ENCODE data around the gene GRAPL. TPM values are rescaled to one million over a fixed set of nuclear protein-coding genes. Genes with fewer than 3 reads are reported as not detected.
A peak's percentile ranks its signal among the peaks of the same experiment; 100 is the strongest.
"Not testable (repeated sequence)": the region's sequence is repeated elsewhere in the genome, so short reads cannot be mapped to it uniquely, and the experiment has no call there.

Gene GRAPL
- total RNA-seq = 1 to 10 TPM; 1.4 to 1.8 TPM
- long read RNA-seq, partial matches to known transcripts = 0 of 1 reads
- long read RNA-seq, other reads (novel, unspliced or antisense) = 1 of 1 reads

DNA sequence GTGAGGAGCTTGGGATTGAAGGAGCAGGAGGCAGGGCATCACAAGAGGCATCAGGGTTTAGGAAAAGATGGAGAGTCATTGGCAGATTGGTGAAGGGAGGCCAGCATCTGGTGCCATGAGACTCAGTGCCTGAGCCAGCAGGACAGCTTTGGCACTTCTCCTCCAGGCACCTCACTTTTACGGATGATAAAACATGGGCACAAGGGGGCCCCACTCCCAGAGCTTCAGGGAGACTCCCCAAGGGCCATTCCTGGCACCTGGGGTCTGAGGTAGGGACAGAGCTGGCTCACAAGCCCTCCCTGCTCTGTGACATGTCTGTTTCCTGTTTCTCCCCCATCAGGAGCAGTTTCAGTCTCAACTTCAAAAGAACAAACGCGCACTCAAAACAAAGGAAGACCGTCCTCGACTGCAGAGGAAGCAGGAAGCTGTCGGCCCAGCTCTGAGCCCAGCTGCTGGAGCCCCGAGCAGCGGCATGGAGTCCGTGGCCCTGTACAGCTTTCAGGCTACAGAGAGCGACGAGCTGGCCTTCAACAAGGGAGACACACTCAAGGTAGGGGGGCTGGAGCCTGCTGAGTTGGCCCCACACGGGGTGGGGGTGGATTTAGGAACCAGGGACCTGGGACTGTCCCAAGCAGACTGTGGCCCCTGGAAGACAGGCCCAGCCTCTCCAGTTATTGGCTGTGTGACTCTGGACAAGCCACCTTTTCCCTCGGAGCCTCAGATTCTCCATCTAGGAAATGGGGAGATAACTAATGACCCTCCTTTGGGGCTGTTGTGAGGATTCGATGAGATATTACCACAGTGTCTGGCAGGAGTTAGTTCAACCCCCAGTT is at the start of gene GRAPL:
GRAPL (plus strand) TSS at position 442 of the 833 bp plus-strand sequence; CDS start at position 473, 31 bp downstream.
- DNase-seq; ATAC-seq; intact Hi-C loops (cut with DNase I, micrococcal nuclease): not testable (repeated sequence)

DNA sequence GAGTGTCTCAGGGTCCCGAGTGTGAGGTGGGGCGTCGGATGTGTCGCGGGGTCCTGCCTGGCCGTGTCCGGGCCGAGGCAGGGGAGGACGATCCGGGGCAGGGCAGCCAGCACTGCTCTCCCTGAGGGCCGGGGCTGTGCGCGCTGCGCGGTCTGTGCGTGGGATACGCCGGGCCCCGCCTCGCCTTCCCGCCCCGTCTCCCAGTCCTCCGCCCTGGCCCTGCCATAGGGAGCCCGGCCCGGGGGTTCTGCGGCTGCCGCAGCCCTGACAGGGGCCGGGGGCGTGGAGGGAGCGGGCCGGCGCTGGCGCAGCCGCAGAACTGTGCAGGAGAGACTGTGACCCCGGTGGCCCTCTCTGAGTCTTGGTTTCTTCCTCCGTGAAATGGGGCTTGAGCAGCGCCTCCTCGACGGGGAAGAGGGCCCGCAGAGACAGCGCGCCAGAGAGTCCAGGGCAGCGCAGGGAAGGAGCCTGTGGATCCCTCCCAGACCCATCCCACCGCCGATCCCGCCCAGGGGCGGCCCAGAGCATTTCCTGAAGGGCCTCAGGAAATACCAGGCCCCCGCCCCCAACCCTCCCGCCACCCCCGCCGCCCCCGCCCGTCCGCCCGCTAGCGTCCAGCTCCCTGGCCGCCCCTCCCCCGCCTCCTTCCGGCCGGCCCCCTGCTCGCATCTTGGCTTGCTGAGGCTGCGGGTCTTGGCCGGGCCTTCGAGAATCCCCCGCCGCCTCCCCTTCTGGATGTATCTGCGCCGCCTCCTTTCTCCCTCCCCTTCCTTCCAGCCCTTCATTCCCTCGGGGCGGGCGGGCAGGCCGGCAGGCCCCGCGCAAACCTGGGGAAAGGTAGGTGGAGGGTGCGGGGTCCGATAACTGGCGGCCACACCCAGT is 38.3 kb upstream of the GRAPL start:
- DNase-seq; intact Hi-C loops (cut with DNase I, micrococcal nuclease): not testable (repeated sequence)
- ATAC-seq = peak; percentile 79

DNA sequence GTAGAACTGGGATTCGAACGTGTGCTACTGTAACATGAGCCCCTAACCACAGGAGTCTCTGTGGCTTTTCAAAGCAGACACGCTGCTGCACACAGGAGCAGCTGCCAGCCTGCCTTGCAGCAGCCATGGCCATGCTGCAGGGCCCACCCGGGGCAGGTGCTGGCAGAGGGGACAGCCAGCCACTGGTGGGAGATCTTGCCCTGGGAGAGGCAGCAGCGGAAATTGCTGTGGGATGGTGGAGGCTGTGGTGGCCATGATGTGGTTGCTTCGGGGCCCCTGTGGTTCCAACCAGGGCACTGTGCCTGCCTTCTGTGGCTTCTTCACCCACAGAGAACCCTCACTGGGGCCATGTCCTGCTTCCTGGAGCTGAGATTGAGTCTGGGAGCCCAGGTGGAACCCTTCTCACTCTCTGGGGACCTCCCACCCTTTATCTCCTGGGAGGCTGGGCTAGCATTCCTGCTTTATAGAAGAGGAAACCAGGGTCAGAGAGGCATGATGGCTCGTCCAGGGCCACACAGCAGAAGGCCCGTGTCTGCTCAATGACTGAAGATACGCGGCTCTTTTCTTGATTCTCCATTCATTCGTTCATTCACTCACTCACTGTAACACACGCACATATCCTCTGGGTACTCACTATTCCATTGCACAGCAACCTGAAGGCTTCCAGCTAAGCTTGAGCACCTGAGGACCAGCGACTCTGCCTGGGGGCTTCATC is 37.2 kb upstream of the GRAPL start:
- ATAC-seq; DNase-seq; intact Hi-C loops (cut with DNase I, micrococcal nuclease): not testable (repeated sequence)

DNA sequence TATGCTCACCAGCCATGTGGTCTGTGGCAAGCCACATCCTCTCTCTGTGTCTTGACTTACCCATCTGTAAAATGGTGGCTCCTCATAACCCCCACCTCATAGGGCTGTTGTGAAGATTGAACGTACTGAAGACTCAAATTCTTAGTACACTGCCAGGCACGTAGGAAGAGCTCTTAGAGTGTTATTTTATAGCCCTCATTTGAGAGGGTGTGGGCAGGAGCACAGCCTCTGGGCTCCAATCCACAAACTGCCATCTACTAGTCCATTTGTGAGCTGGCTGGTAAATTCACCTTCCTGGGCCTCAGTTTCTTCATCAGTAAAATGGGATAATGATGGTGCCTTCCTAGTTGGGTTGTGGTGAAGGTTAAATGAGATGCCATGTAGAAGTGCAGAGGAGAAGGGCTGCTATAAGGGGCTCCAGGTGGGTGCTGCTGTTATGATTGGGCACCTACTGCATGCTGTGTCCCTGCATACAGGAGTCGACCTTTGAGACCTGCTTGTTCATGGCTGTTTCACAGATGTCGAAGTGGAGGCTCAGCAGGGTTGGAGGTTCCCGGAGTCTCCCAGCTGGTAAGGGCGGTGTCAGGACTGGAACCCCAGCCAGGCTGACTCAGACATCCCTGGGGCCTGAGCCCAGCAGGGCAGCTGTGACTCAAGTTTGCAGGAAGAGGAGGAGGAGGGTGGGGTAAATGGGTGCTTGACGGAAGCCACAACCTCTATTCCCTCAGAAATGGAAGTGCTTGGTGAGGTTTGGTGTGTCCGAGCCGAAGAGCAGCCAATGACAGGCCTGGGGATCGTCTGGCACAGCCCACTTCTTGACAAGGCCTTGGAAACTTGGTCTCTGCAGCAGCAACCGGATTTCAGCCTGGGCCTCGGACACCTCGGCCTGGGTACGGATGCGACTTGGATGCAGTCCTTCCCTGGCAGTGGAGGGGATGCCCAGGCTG is 34.4 kb upstream of the GRAPL start:
- intact Hi-C loops (cut with DNase I, micrococcal nuclease) = not testable (repeated sequence)
- ATAC-seq (peak; percentile 61), DNase-seq (peak in 1 of 2 donors; percentile 73)

DNA sequence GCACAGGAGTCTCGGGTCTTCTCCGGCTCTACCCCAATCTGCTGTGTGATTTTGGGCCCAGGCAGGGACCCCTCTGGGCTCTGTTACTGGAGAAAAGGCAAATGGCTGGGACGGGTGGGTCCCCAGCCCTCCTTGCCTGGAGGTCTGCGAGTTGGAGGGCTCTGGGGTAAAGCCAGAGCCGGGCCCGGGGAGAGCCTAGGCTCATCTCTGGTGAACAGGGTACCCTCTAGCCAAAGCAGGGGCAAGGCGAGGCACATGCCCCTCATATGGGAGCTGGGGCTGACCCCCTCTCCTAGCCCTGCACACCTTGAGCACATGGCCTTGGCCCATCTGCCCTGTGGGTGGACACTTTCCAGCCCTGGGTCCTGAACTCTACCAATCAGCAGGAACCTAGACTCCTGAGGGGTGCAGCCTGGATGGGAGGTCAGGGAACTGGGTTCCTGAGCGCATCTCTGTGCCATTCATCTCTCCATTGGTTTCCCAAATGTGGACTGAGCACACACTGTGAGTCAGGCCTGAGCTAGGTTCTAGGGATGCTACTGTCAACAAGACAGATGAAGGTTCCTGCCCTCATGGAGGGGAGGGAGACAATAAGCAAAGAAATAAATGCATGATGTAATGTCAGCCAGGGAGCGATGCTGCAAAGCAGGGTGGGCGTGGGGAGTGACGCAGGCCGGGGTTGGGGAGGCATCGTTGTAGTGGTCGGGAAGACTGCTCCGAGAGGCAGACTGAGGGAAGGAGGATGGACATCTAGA is 33.5 kb upstream of the GRAPL start:
- peak in 1 of 2 donors; percentile 22 for DNase-seq

DNA sequence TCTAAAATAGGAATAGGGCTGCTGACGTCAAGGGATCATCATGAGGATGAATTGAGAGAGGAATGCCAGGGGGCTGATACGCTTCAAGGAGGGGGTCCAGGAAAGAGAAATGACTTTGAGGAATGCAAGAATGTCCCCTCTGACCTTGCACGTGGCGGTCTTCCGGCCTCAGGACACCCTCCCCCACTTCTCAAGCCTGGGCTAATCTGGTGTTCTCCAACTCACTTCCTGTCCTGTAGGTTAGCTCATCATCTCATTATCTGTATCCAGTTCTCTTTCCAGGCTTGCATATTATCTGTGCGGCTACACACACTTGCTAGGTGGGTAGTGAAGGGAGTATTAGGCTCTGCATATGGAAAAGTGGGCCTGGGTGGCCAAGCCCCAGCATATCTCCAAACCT is 18.9 kb upstream of the GRAPL start:
- ATAC-seq; DNase-seq; intact Hi-C loops (cut with DNase I, micrococcal nuclease): not testable (repeated sequence)

More for the DNA sequence above, 33.5 kb upstream of the GRAPL start:
- intact Hi-C loops (cut with DNase I, micrococcal nuclease); ATAC-seq: not testable (repeated sequence)

DNA sequence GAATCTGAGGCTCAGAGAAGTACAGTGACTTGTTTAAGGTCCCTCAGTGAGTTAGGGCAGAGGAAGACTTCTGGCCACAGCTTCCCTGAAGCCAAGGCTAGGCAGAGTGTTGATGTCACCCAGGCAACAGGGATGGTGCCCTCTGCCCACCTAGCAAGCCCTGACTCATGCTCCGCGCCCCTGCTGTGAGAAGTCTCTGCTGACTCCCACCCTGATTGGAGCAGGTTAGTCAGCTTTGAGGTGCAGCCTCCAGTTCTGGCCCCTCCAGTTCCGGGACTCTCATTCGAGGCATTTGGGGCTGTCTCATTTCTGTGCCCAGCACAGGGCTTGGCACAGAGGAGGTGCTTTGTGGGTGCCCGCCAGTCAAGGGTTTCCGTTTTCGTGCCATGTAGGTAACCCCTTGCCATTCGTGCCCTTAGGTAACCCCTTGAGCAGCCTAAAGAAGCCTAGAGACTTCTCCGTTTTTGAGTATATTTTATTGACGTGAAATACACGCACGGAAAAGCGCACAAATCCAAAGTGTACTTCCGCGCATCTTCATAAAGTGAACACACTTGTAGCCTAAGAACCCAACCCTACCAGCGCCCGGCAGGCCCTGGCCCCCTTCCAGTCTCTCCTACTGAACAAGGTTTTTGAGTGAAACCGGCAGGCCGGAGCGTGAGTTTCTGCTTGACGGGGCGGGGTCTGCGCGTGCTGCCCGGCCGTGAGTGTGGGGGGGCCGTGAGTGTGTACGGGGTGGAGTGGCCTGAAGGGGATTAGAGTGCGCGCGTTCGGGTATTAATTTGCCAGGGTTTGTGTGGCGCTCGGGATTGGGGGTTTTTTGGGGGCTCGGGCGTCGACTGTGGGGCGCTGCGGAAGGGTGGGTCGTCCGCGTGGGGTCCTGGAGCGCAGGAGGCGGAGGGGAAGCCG is 16.9 kb upstream of the GRAPL start:
- ATAC-seq = peak; percentile 56
- not testable (repeated sequence) for DNase-seq

DNA sequence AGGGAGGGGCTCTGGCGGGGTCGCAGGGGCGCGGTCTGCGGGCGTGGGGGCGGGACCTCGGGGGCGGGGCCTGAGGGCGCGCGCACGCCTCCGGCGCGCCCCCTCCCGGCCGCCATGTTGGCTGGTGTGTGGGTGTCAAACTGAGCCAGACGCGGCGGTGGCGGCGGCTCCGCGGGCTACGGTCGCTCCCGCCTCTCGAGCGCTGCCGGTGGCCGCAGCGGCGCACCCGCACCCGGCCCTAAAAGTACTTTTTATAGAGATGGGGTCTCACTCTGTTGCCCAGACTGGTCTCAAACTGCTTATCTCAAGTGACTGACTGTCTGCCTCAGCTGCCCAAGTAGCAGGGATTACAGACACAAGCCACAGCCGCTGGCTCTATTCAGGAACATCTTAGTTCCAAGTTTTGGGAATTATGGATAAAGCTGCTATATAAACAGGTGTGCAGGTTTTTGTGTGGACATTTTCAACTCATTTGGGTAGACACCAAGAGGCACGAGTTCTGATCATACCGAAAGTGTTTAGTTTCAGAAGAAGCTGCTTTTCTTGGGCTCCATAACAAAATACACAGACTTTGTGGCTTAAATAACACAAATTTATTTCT is 16.2 kb upstream of the GRAPL start:
- intact Hi-C loops (cut with DNase I, micrococcal nuclease) = not testable (repeated sequence)
- DNase-seq = peak; percentile 55 to 66
- peak; percentile 89 for ATAC-seq

More for the DNA sequence above, 16.9 kb upstream of the GRAPL start:
- intact Hi-C loops (cut with DNase I, micrococcal nuclease) = not testable (repeated sequence)

DNA sequence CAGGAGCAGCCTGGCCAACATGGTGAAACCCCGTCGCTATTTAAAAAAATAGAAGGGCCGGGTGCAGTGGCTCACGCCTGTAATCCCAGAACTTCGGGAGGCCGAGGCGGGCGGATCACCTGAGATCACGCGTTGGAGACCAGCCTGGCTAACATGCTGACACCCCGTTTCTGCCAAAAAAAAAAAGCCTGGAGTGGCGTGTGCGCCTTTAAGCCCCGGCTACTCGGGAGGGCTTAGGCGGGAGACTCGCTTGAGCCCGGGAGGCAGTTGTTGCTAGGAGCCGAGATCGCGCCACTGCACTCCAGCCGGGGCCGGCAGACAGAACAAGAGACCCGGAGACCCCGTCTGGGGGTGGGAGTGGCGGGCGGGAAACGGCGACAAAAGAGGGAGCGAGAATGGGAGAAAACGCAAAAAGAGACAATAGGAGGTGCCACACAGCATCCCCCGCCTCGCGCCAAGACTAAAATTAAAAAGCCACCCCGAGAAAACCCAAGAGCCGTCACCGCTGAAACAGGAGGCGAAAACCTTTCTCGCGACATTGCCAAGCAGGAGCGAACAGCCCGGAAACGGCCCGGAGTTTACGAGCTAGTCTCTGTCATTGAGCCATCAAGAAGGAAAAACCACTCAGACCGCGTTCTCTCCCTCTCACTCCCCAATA is 15.5 kb upstream of the GRAPL start:
- DNase-seq (peak; percentile 27 to 38), ATAC-seq (peak; percentile 38)
- intact Hi-C loops (cut with DNase I, micrococcal nuclease) = not testable (repeated sequence)

DNA sequence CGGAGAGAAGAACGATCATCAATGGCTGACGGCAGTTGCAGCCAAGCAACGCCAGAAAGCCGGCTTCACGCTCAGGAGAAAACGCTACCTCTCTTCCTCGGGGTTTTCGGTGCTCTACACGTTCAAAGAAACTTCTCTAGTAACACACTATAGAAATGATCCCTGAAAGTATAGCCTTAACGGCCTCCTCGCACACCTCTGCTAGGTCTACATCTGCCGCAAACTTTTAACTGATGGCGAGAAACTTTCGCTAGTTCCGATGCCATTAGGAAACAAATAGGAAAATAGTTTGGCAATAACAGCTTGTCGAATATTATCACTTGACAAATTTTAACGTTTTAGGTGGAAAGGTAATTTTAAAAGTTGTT is 14.9 kb upstream of the GRAPL start:
- ATAC-seq, DNase-seq: not testable (repeated sequence)

DNA sequence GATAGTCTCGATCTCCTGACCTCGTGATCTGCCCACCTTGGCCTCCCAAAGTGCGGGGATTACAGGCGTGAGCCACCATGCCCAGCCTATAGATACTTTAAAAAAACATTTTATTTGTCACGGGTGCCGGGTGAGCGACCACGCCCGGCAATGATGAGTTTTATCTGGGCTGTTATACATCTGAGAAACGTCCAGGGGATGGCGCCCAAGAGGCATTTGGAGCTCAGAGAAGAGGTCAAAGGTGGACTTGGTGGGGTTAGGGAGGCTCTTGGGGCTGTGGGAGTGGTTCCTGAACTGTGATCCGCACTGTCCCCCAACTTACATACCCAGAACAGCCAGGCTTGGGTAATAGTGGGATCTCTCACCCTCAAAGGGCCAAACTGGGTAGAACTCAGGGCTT is 8.7 kb upstream of the GRAPL start:
- intact Hi-C loops (cut with DNase I, micrococcal nuclease); DNase-seq: not testable (repeated sequence)
- ATAC-seq = peak; percentile 89

More for the DNA sequence above, 14.9 kb upstream of the GRAPL start:
- intact Hi-C loops (cut with DNase I, micrococcal nuclease) = not testable (repeated sequence)

DNA sequence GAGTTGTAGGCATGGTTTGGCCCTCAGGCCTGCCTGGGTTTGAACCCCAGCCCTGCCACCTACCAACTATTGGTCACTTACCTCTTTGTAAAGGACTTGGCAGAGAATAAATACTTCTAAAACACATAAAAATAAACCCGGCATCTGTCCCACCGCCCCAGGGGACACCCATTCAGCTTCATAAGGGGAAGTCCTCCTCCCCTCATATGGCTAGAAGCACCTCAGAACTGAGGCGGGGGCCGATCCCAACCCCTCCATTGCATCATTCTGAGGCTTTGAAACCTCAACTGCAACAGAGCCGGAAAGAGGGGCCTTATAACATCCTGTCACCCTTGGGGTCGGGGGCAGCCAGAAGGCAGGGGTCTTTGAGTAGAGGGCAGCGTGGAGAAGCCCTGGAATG is 2.1 kb upstream of the GRAPL start:
- intact Hi-C loops (cut with DNase I, micrococcal nuclease); DNase-seq; ATAC-seq: not testable (repeated sequence)

DNA sequence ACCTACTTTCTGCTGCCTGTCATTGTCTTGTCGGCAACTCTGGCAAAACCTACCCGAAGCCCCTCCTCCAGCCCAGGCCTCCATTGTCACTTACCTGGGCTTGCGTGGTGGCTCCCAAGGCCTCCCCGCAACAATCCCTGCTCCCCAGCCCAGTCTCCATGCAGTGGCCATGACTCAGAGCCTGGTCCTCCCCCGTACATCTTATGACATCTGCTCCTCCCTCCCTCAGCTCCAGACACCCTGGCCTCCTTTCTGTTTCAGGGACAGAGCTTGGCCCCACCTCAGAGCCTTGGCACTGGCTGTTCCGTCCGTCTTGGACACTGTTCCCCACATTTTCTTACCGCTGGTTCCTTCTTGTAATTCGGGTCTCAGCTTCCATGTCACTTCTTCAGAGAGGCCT is 2.1 kb downstream of the GRAPL start:
- ATAC-seq = not testable (repeated sequence)

DNA sequence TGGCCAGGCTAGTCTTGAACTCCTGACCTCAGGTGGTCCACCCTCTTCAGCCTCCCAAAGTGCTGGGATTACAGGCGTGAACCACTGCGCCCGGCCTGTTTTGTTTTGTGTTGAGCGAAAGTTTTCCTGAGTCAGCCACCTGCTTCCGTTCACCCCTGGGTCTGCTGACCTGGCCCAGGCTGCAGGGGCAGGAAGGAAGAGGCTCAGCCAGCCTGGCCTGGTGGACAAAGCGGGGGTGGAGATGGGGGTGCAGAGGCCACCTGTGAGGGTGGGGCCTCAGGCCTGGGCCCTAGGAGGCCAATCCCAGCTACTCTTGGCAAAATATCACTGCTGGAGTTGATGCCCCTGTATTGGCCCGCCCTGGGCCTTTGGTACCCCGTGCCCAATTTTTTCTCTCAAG is 3.7 kb downstream of the GRAPL start:
- DNase-seq; ATAC-seq; intact Hi-C loops (cut with DNase I, micrococcal nuclease): not testable (repeated sequence)

More for the DNA sequence above, 2.1 kb downstream of the GRAPL start:
- DNase-seq; intact Hi-C loops (cut with DNase I, micrococcal nuclease): not testable (repeated sequence)

DNA sequence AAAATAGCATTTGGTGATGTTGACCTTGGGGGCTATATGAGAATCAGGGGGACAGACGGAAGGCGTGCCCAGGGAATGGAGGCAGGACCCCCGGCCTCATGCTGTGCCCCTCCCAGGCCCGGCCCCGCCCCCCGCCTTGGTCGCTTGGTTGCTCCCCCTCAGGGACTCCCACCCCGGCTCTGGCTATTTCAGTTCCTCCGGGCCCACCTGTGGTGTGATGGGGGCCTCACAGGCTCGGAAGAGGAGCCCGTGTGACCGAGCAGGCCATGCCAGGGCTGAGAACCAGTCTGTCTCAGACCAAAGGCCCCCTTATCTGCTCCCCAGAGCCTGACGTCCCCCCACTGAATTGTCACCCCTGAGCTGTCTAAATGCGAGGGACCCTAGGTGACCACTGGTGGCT is 4.4 kb downstream of the GRAPL start:
- ATAC-seq; intact Hi-C loops (cut with DNase I, micrococcal nuclease); DNase-seq: not testable (repeated sequence)
